Measurements from ENCODE around the gene RNF157.

Gene RNF157

DNA sequence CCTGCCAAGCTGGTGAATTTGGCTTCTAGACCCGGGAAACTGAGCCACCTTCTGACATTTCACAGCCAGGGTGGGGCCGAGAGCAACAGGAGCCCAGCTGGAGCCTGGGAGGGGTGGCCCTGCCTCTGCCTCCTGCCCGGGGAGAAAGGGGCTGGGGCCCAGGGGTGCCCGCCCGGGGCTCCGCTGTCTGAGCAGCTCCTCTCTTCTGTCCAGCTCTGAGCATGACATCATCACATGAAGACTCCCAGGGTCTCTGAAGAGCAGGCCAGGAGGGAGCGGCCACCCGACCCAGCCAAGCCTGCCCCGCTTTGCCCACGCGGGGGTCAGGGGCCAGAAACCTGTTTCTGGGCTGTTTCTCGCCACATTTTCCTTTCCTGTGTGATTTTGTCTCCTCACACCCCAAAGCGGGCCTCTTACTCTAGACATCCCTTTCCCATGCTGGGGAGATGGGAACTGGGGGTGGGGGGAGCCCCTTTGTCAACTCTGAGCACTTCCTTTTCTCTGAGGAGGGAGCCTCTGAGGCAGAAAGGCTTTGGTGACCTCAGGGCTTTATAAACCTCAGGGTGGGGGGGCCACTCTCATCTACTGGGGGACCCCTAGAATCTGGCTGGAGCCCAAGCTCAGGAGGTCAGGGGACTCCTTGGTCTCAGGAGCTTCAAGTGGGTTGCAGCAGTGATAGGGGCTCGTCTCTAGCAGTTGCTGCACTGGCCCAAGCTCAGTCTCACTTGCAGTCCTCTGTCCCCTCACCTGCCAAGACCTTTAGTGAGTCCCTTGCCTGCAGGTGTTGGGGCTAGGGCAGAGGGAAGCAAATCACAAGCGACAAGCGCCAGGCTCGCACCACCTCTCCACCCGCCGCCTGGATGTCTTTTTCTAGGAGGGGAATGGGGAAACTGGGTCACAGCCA is 32.5 kb upstream of the RNF157 start:
- FAIRE-seq = no peak
- TF ChIP-seq CTCF (IDR thresholded peaks at IDR 0.05; ENCODE audit: insufficient read depth, missing control alignments) = no peak
- no peak for DNase-seq (ENCODE audit: insufficient read length, low spot score)

- DNase-seq (ENCODE audit: insufficient read length, low spot score) (no peak), FAIRE-seq (no peak)
- TF ChIP-seq CTCF (IDR thresholded peaks at IDR 0.05; ENCODE audit: insufficient read depth, missing control alignments) = no peak
These were observed 31.6 kb upstream of the RNF157 start for GRCh38 chr17:76271669-76272540.

DNA sequence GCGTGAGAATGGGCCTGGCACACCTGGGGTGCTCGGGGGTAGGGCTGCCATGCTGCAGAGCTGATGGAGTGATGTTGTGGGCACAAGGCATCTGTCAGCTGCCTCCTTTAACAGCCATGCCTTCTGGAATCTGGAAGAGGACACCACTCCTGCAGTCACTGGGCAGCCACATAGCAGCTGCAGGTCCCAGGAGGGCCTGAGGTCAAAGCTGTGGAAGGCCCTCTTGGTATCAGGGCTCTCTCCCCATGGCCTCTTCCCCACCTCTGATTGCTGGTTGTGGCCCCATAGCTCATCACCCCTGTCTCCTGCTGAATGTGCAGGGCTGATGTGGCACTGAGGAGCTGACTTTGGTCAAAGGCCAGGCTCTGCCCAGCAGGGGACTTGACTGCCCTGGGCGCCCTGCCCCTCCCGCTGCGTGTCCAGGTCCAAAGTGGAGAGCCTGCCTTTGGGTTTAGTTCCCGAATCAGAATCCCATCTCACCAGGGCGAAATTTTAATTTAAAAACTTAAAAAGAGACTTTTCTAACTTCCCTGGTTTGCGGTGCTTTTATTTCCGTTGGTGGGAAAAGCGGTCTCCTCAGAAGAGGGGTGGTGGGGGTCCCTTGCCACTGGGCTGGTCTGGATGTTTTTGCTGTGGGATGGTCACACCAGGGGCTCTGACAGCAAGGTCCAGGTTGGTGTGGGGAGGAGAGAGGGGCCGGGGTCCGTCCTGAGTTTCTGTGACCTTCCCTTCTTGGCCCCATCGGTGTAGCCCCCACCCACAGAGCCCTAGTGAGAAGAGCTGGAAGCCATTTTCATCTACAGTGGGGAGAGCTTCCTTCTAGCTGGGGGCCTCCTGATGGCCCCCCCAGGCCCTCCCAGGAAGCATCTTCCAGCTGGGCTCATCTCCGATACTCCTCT is 30.7 kb upstream of the RNF157 start:
- FAIRE-seq = no peak
- TF ChIP-seq CTCF (IDR thresholded peaks at IDR 0.05; ENCODE audit: insufficient read depth, missing control alignments) = no peak

DNA sequence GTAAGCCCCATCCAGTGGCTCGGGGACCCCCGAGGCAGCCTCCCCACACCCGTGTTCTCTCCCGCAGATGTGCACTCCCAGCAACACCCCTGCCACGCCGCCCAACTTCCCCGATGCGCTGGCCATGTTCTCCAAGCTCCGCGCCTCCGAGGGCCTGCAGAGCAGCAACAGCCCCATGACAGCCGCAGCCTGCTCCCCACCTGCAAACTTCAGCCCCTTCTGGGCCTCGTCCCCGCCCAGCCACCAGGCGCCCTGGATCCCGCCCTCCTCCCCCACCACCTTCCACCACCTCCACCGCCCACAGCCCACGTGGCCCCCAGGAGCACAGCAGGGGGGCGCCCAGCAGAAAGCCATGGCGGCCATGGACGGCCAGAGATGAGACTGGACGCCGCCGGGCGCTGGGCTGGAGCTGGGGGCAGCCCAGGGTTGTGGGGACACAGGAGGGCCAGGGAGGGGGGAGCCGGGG is 29.9 kb upstream of the RNF157 start:
- no peak for DNase-seq (ENCODE audit: insufficient read length, low spot score)
- TF ChIP-seq CTCF (IDR thresholded peaks at IDR 0.05; ENCODE audit: insufficient read depth, missing control alignments) = no peak
- no peak for FAIRE-seq

More for the DNA sequence above, 30.7 kb upstream of the RNF157 start:
- no peak for DNase-seq (ENCODE audit: insufficient read length, low spot score)

- FAIRE-seq = no peak
- no peak for DNase-seq (ENCODE audit: insufficient read length, low spot score)
- TF ChIP-seq CTCF (IDR thresholded peaks at IDR 0.05; ENCODE audit: insufficient read depth, missing control alignments) = no peak
These were observed 29.0 kb upstream of the RNF157 start for GRCh38 chr17:76268991-76269981.
